Loucy (cell line): ENCODE measurements around the gene KRT14.

Experiments used
- EZH2phosphoT487 ChIP-seq: fragments of 200-600 bp; IDR thresholded peaks from 2 replicates; pipeline ENCODE4 v1.6.1; 2018; ENCODE audit warnings: antibody characterized with exemption, mild to moderate bottlenecking, moderate library complexity, borderline replicate concordance
- TF ChIP-seq, protein P1 (sequence below): fragments of 200-600 bp; sonication (generic); conservative IDR thresholded peaks from 2 replicates; pipeline ENCODE4 v1.5.1; 2014; ENCODE audit warnings: mild to moderate bottlenecking, antibody characterized with exemption, low read length

DNA sequence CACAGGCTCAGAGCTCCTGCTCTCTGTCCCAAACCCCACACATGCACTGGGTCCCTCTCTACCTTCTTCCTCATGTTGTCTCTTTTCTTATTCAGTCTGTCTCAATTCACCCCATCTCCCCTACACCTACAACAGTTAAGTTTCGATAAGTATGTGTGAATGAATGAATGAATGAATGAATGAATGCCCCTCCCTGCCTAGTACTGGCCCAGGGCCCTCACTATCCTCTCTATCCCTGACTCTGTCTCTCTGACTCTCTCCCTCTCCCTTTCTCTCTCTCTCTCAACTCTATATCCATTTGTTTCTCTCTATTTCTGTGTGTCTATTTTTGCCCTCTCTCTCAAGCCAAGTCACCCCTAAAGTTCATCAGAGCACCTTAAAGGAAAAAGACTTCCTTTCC is 8.2 kb downstream of the KRT14 start:
- TF ChIP-seq, protein P1, sequence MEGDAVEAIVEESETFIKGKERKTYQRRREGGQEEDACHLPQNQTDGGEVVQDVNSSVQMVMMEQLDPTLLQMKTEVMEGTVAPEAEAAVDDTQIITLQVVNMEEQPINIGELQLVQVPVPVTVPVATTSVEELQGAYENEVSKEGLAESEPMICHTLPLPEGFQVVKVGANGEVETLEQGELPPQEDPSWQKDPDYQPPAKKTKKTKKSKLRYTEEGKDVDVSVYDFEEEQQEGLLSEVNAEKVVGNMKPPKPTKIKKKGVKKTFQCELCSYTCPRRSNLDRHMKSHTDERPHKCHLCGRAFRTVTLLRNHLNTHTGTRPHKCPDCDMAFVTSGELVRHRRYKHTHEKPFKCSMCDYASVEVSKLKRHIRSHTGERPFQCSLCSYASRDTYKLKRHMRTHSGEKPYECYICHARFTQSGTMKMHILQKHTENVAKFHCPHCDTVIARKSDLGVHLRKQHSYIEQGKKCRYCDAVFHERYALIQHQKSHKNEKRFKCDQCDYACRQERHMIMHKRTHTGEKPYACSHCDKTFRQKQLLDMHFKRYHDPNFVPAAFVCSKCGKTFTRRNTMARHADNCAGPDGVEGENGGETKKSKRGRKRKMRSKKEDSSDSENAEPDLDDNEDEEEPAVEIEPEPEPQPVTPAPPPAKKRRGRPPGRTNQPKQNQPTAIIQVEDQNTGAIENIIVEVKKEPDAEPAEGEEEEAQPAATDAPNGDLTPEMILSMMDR, result no peak
- no peak for TF ChIP-seq EZH2phosphoT487
